GM12864 (cell line): ENCODE data around the gene EIPR1.

Experiments
- DNase-seq: peaks from one replicate; pipeline ENCODE4 v3.0.0-alpha.2; 2011; ENCODE audit warnings: low read depth
- H3K4me3 ChIP-seq: 2 replicates; pipeline ENCODE4 v1.5.1; 2011; ENCODE audit warnings: mild to moderate bottlenecking, low read depth, low read length, control low read depth
- TF ChIP-seq, protein P1 (sequence below): IDR thresholded peaks from 2 replicates; pipeline ENCODE4 v1.5.1; 2011; ENCODE audit warnings: low read depth, mild to moderate bottlenecking, moderate library complexity, low read length, control low read depth, inconsistent platforms; ENCODE audit errors: missing control alignments

Gene EIPR1

DNA sequence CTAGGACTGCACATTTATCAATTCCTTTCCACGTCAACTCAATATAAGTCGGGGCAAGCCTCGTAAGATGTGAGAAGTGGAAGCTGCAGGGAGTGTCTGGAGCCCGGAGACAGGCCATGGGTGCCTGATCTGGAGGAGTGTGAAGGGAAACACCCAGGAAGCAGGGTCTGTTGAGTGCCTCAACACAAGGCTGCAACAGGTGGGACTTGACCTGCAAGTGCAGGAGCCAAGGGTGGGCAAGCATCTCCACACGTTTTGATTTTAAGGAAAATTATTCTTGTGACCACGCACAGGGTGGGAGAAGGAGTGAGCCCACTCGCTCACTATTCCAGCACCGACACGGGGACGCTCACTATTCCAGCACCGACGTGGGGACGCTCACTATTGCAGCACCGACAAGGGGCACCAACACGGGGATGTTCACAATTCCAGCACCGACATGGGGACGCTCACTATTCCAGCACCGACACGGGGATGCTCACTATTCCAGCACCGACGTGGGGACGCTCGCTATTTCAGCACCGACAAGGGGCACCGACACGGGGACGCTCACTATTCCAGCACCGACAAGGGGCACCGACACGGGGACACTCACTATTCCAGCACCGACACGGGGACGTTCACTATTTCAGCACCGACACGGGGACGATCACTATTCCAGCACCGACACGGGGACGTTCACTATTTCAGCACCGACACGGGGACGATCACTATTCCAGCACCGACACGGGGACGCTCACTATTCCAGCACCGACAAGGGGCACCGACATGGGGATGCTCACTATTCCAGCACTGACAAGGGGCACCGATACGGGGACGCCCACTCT lies 197.3 kb downstream of the EIPR1 start:
- TF ChIP-seq, protein P1, sequence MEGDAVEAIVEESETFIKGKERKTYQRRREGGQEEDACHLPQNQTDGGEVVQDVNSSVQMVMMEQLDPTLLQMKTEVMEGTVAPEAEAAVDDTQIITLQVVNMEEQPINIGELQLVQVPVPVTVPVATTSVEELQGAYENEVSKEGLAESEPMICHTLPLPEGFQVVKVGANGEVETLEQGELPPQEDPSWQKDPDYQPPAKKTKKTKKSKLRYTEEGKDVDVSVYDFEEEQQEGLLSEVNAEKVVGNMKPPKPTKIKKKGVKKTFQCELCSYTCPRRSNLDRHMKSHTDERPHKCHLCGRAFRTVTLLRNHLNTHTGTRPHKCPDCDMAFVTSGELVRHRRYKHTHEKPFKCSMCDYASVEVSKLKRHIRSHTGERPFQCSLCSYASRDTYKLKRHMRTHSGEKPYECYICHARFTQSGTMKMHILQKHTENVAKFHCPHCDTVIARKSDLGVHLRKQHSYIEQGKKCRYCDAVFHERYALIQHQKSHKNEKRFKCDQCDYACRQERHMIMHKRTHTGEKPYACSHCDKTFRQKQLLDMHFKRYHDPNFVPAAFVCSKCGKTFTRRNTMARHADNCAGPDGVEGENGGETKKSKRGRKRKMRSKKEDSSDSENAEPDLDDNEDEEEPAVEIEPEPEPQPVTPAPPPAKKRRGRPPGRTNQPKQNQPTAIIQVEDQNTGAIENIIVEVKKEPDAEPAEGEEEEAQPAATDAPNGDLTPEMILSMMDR, result no peak
- no peak overlapping the region for H3K4me3 ChIP-seq
- no peak for DNase-seq

DNA sequence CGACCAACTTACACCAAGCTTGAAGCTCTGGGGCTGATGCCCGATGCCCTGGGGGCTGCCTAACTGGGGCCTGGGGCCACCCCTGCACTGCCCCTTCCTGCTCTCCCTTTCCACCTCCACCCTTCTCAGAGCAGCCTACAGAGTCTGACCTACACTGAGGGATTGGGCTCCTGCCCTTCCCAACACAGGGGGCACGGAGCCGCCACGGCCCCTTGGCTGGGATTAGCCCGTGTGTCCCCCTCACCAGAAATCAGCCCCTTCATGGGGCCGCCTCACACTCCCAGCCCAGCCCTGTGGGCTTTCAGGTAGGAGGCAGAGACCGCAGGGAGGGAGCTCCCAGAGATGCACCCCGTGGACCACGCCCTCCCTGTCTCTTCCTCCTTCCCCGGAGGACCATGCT lies 198.0 kb downstream of the EIPR1 start:
- H3K4me3 ChIP-seq, result no peak overlapping the region
- DNase-seq, result no peak
- TF ChIP-seq, protein P1, result no peak

DNA sequence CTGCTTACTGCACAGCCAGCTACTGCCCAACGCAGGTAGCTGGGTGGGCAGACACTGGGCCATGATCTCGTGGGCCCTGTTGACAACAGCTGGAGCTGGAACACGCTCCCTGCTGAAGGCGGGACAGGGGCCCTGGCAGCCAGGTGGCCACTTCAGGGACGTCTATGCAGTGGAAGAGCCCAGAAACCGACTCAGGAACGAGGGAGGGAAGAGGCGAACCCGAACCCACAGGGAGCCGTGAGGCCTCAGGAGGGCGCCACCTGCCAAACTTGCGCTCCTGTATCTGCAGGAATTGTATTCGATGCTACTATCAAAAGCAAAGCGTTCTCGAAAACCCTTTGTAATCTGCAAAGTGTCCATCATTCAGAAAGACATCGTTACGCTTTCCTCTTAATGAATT lies 198.4 kb downstream of the EIPR1 start:
- no peak for DNase-seq
- no peak overlapping the region for H3K4me3 ChIP-seq
- TF ChIP-seq, protein P1, result peak; percentile 28

DNA sequence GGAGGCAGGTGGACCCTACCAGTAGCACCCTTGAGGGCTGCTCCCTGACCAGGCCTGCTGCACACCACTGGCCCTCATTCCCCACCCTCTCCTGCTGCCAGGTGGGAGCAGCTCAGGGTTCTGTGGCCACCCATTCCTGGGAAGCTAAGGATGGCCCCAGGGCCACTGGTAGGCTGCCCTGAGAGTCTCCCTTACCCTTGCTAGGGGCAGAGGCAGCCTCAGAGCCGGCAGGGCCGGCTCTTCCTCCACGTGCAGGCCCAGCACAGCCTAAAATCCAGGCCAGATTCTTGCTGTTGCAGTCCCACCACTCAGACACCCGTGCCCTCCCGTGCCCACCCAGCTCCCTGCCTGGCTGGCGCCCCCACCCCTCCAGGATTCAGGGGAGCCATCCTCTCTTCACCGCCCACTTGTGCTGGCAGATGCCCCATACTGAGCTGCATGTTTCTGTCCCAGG lies 199.0 kb downstream of the EIPR1 start:
- TF ChIP-seq, protein P1, result no peak
- no peak overlapping the region for H3K4me3 ChIP-seq
- no peak for DNase-seq

DNA sequence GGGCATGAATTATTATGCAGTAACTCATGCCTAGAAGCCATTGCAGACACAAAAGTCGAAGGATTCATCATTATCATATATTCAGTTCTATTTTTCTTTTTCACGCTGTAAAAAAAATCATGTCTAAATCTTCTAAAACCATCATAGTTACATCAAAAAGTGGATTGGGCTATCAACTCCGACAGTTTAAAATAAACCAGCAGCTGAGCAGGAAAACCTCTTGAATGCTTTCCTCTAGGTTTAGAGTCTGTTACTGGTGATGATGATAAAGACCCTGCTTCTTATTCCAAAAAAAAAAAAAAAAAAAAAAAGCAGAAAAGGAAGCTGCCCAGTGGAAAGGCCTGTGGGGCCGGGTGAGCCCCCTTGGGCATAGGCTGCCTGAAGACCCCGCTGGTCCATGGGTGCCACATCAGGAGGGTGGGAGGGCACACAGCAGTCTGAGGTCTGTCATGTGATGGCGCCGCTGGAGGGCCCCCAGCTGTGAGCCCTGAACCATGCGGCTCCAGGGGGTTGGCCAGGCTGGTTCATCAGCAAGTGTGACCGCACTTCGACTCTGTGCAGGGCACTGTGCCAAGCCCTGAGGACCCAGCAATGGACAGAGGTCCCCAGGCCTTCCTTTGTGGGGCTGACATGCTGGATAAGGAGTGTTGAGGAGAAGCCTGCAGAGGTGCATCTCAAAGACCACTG lies 199.6 kb downstream of the EIPR1 start:
- TF ChIP-seq, protein P1, result no peak
- no peak overlapping the region for H3K4me3 ChIP-seq
- DNase-seq, result no peak

DNA sequence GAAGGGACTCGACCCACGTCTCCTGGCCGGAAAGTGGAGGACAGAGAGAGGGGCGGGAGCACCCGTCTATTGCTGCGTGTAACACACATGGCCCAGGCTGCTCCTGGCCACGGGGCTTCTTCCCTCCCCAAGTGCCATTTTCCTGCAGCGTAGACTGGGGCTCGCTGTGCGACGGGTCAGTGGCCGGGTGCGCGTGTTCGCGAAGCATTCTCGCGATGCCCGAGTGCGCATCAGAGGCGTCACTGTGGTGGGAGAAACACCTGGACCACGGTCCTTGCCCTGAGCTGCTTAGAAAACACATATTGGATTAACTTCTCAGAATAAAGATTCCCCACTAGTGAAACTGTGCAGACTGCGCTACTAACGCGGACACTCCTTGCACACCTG lies 200.8 kb downstream of the EIPR1 start:
- TF ChIP-seq, protein P1, result no peak
- no peak for DNase-seq
- no peak overlapping the region for H3K4me3 ChIP-seq
